IMR-90 (cell line): ENCODE data around the gene PPP3CA.

ENCODE experiments used
- CHD1 ChIP-seq: IDR thresholded peaks from 2 replicates; pipeline ENCODE4 v1.6.1; 2012; ENCODE audit warnings: low read depth, low read length, improper control_type of control experiment
- CTCF ChIP-seq: conservative IDR thresholded peaks from 2 replicates; pipeline ENCODE4 v1.5.1; 2012; ENCODE audit warnings: mild to moderate bottlenecking, low read depth, low read length, improper control_type of control experiment
- ELK1 ChIP-seq: fragments of 150-350 bp; IDR thresholded peaks from 2 replicates; pipeline ENCODE4 v1.6.1; 2016; ENCODE audit warnings: low read depth, mild to moderate bottlenecking, low read length, moderate library complexity, borderline replicate concordance
- FOS ChIP-seq: fragments of 150-350 bp; IDR thresholded peaks from 2 replicates; pipeline ENCODE4 v1.6.1; 2016; ENCODE audit warnings: low read depth, low read length
- MAFK ChIP-seq: IDR thresholded peaks from 2 replicates; pipeline ENCODE4 v1.6.1; 2012; ENCODE audit warnings: low read depth, low read length, improper control_type of control experiment
- MXI1 ChIP-seq: IDR thresholded peaks from 2 replicates; pipeline ENCODE4 v1.6.1; 2012; ENCODE audit warnings: low read depth, mild to moderate bottlenecking, low read length, moderate library complexity, borderline replicate concordance
- POLR2A ChIP-seq: IDR thresholded peaks from 2 replicates; pipeline ENCODE4 v1.6.1; 2012; ENCODE audit warnings: mild to moderate bottlenecking, low read depth, low read length
- RAD21 ChIP-seq: IDR thresholded peaks from 2 replicates; pipeline ENCODE4 v1.6.1; 2012; ENCODE audit warnings: low read length, improper control_type of control experiment
- RFX5 ChIP-seq: IDR thresholded peaks from 2 replicates; pipeline ENCODE4 v1.8.0; 2012; ENCODE audit warnings: low read depth, mild to moderate bottlenecking, low read length, moderate library complexity
- SMC3 ChIP-seq: fragments of 150-350 bp; IDR thresholded peaks from 2 replicates; pipeline ENCODE4 v1.6.1; 2016; ENCODE audit warnings: low read depth, mild to moderate bottlenecking, antibody characterized with exemption, low read length, moderate library complexity
- USF2 ChIP-seq: fragments of 150-350 bp; IDR thresholded peaks from 2 replicates; pipeline ENCODE4 v1.6.1; 2017; ENCODE audit warnings: mild to moderate bottlenecking, antibody characterized with exemption, low read length, low read depth

- no peak for TF ChIP-seq CTCF
- no peak for TF ChIP-seq USF2
- TF ChIP-seq MXI1, result no peak
- TF ChIP-seq POLR2A, result no peak
- no peak for TF ChIP-seq FOS
- TF ChIP-seq SMC3, result no peak
- TF ChIP-seq RFX5, result no peak
- no peak for TF ChIP-seq CHD1
- no peak for TF ChIP-seq MAFK
- no peak for TF ChIP-seq RAD21
- no peak for TF ChIP-seq ELK1
These were observed 37.4 kb downstream of the PPP3CA start for GRCh38 chr4:101309925-101310324.
